ENCODE results near the gene AMPD2.

The AMPD2 gene

DNA sequence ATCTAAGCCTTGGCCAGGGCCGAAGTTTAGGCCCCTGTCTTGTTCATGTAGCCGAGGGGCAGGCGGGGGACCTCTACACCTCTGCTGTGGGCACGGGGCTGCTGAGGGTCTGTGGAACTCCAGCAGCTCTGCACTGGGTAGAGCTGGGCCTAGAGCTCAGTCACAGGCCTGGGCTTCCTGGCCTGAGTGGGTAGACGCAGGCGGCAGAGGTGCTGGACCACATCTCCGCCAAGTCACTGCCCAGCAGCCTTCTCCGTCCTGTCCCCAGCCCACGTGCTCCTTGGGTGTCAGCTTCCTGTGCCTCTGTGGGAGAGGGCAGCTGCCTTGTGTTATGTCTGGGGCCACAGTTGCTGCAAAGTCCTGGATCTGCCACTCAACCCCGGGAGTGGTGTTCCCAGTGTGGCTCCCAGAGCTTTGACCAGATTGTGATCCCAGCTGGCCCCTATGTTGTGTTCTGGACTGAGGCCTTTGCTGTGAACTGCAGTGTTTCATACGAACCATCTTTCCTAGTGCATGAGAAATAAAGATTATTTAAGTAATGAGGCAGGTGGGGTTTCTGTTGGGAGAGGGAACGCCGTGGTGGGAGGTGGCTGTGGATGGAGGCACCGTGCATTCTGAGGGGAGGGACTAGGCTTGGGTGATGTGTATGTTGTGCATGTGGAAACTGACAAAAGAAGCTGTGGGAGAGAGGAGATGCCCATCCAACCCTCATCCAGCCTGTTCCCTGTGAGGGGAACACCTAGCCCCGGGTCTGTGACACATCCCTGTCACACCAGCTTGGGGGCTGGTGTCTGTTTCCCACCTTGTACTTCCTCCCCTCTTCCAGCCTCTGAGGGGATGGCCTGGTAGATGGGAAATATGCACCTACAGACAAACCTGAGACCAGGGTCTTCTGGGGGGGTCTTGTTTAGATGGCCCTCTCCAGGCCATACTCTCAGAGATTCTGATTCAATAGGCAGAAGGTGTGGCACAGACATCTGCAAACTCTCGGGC, 12.2 kb downstream of the AMPD2 start:
- no peak for DNase-seq

DNA sequence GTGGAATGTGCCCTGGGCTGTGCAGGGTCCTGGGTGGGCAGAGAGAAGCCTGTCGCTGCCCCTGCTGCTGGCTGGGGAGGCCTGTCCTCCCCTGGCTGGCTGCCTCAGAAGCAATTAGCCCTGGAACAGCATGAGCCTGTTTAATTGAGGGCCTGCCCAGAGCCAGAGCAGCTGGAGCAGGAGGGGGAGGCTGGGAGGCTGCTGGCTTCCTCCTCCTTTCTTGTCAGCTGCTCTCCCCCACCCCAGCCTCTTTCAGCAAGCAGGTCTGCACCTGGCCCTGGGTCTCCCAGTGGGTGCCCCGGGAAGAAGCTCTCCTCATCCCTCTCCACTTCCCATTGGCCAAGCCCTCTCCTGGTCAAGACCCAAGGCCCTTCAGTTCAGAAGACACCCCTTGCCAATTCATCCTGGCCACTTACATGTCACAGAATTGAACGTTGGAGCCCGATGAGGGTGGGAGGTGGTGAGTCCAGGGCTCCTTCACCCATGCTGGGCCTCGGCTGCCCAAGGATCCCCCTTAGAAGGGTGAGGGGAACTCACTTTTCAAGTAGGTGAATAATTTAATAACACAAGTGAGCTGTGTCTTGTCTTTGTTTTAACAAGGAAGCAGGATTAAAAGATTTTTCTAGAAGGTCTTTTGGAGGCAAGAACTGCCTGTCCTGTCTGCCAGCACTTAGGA, 13.2 kb downstream of the AMPD2 start:
- DNase-seq: peak; percentile 70

DNA sequence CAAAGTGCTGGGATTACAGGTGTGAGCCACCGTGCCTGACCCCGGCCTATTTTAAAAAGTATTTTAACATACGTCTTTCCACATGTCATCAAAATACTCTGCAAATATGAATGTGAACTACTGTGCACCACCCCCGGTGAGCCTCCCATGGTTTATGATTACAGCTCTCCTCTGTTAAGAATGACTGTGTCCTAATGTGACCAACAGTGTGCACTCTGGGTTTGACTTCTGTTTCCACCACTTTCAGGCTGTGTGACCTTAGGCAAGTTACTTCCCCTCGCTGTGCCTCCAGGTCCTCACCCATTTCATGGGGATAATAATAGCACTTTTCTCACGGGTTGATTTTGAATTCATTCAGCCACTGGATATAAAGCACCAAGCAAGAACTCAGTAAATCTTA, 14.7 kb downstream of the AMPD2 start:
- no peak for DNase-seq

DNA sequence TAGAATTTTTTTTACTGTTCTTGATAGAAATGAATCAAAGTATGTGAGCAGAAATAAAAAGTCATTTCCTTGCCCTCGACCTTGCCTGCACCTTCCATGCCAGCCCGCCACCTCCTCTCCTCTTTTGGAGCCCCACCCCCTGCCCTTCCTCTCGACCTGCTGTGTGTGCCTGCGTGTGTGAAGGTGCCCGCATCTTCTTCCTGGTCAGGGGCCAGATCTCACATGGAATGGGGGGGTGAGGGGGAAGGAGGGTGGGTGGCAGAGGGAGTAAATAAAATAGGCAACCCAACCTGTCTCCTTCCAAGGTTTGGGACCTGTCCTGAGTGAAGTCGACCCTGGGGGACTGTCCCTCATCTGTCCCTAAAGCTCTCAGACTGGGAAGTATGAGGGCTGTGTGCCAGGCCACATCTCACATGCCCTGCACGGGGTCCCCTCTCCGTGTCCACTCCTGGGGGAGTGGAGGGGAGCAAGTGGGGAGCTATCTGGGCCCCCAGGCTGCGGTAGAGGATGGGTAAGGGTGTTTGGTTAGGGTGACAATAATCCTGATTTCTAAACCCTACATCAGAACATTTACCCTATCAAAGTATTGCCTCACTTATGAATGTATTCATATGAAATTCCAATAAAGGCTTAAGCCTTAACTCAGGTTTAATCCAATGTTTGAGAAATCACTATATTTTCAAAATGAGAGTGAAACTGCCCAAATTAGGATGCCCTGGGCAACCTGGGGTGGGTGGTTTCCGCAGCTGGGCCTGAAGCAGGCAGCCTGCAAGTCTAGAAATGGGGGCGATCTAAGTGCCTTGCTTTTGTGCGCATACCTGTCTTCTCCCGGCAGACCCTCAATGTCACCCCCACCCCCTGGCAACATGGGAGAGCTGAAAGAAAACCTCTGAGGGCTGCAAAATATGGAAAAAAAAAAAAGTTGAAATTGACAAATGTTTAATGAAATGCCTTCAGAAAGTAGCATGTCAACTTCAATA, 15.4 kb downstream of the AMPD2 start:
- no peak for DNase-seq

DNA sequence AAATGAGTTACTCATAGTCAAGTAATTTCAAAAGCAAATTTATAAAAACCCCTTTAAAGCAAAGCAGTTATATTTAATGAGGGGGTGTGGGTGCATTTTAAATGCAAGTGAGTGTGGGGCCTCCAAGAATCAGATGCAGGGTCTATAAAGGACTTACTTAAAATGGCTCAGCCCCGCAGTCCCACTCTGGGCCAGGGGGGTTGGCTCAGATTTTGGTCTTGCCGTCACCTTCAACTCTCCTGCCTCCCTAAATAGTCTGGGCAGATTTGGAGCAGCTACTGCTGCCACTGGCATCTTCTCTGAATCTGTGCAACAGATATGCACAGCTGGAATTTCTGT, 16.2 kb downstream of the AMPD2 start:
- DNase-seq: no peak

DNA sequence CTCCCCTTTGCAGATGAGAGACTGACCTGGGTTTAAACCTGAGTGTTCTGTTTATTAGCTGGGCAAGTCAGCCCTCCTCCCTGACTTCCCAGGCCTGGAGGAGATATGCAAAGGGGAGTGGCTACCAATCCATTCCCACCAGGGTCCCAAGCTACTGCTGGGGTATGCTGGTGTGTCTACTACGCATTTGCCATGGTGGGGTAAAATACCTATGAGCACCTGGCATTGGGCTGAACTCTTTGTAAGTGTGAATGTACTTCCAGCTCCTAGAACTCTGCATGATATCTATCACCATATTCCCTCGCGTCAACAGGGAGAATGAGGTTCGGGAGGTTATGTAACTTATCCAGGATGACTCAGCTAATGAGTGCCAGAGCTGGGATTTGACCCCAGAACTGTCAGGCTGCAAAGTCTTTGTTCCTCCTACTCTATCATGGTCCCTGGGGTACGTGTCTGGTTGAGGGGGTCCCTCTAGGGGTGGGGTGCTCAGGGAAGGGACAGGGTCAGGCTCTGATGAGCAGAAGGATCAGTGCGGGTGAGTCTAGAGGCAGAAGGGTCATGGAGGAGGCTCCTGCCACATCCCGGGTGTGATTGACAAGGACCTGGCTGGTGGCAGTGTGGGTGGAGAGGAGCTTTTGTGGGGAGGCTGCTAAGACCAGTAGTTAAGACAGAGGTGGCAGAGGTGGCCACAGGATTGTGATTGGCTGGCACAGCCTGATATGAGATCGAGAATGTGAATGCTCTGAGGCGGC, 16.7 kb downstream of the AMPD2 start:
- peak; percentile 60 for DNase-seq

DNA sequence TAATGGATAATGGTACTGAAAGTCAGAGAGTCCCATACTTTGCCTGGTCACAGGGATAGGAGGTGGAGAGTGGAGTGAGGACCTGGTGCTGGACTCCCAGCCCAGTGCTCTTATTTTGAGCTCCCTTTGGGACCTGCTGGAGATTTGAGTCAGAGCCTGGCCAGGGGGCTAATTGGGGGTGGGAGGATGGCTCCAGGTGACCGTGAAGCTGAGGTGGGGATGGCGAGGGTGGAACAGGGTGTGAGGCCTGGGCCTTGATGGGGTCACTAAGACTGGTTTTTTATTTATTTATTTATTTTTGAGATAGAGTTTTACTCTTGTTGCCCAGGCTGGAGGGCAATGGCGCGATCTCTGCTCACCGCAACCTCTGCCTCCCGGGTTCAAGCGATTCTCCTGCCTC, 17.8 kb downstream of the AMPD2 start:
- DNase-seq: no peak

DNA sequence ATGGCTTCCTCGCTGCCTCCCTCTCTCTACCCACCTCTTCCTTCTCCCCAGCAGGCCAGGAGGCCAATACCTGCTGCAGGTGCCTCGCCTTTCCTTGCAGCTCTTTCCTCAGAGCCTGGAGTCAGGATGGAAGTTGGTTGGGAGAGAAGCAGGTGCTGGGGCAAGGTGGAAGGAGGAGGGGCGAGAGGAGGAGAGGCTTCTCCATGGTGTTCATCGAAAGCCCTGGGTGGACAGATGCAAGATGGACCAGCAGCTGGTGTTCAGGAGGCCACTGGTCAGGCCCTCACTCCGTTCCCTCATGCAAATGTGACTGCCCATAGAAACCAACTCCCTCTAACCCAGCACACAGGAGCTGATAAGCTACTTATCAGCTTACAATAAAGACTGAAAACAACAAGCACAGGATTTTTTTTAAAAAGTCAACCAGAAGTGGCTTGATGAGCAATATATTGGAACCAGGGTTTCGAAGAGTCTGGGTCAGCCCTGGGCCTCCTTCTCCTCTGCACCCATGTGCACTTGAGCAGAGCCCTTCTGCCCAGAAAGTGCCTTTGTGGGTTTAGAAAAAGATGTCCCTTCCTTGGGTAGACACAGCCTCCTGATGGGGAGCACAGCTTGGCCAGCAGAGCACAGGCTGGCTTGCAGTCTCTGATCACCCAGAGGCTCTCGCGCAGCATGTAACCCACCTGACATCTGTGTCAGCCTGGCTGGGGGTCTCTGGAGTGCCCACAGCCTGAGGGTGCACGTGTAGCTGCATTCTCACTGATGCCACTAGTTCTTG, 19.6 kb downstream of the AMPD2 start:
- DNase-seq: no peak

DNA sequence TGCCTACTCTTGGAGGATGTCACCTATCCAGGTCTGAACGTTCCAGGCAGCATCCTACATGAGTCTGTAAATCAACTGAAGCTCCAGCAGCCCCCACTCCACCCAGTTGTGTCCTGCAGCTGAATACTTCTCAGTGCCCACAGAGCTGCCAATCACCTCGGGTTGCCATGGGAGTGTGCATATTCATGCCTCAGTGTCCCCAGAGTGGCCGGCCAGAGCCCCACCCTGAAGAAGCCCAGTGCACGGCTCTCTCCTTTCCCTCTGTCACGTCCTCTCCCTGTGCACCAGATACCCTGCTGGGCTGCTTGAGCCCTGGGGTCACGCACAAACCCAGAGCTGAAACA, 20.2 kb downstream of the AMPD2 start:
- DNase-seq: no peak

DNA sequence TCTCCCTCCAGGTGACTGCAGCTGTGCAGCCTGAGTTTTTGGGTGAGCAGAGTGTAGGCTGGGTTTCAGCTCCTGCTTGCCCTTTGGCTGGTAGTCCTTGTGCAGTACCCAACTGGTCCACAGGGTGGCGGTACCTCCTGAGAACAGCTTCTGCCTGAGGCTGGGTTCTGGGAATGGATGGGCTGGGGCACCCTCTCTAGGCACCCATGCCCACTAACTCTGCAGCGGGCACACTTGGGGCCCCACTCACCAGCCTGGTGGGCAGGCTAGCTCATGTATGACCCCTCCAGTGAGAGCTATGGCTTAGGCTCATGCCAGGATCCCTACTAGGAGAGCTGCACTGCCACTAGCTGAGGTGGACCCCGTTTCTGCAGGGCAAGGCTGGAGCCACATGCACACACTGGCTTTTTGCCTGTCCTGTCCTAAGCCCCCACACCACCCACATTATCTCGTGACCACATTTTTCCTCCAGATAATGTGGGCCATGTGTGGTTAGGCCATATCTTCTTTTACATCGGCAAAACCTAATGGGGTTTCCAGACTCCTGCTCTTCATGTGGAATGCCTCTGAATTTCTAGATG, 20.7 kb downstream of the AMPD2 start:
- peak; percentile 58 for DNase-seq

DNA sequence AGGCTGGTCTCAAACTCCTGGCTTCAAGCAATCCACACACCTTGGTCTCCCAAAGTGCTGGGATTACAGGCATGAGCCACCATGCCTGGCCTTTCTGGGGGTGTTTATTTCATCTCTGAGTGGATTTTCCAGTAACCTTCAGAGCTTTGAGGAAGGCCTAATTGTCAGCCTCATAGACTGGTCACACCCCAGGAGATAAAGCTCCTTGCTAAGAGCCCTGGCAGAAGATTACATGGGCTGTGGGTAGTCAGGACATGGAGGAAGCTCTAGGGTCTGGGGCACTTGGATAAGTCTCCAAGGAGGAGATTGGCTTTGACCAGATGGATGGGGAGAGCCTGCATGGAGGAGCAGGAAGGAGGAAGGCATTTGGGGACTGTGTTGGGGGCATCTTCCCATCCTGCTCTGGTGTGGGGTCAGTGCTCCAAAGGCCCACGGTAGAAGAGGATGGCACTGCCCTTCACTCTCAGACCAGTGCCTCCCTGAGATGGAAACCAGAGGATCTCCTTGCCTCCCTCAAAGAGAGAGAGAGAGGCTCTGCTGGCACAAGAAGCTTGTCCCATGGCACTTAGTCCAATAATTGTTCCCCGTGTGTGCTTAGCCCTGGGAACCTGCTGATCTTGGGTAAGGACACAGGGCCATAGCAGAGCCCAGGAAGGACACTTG, 21.6 kb downstream of the AMPD2 start:
- DNase-seq: no peak

DNA sequence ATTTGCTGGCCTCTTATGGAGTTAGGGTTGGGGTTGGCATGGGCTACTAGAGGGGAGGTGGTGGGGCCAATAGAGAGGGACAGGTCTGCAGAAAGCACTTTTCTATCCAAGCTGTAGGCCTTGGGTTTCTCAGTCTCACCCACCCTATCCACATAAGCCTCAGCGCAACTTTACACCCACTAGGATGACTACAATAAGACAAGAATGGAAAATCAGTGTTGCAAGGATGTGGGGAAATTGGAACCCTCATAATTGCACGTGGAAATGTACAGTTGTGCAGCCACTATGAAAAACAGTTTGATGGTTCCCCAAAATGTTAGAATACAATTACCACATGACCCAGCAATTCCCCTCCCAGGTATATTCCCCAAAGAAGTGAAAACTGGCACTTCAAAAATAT, 22.2 kb downstream of the AMPD2 start:
- no peak for DNase-seq

DNA sequence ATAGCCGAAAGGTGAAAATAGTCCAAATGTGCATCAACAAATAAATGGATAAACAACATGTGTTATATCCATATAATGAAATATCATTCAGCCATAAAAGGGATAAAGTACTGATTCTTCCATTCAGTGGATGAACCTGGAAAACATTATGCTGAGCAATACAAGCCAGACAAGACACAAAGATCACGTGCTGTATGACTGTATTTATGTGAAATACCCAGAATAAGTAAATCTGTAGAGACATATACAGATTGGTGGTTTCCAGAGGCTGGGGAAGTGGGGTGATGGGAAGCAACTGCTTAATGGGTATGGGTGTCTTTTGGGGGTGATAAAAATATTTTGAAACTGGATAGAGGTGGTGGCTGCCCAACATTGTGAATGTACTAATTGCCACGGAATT, 23.0 kb downstream of the AMPD2 start:
- DNase-seq: no peak

DNA sequence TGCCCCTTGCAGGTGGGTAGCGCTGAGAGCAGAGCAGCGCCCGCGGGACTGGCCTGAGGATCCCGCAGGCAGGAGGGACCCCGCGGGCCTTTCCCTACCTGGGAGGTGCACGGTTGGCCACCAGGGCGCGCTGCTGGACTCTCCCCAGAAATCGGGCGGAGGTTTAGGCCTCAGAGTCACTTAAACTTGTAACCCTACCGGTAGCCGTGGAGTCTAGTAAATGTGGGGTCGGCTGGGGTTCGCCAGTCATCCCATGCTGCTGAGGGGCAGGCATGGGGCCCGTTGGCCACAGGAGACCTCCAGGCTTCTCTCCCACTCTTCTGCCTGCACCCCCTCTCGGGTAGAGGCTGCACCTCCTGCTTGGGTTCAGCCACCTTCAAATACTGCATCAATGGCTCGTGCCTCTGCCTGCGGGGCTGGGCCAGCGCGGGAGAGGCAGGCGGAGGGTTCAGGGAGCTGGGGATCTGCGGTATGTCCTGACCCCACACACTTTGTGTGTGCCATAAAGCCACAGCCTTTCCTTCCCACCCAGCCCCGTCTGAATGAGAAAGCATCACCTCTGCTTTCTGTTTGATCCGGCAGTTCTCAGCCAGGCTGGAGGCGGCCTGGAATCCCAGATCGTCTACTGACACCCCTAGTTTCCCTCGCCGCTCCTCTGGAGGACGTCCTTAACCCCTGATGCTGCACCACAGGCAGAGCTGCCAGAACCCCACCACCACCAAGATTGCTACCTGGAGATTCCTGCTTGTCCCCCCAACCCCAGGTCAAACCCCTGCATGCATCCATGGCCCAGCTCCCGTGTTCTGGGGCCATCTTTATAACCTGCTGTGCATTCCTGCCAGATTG, 24.0 kb downstream of the AMPD2 start:
- peak; percentile 22 for DNase-seq

DNA sequence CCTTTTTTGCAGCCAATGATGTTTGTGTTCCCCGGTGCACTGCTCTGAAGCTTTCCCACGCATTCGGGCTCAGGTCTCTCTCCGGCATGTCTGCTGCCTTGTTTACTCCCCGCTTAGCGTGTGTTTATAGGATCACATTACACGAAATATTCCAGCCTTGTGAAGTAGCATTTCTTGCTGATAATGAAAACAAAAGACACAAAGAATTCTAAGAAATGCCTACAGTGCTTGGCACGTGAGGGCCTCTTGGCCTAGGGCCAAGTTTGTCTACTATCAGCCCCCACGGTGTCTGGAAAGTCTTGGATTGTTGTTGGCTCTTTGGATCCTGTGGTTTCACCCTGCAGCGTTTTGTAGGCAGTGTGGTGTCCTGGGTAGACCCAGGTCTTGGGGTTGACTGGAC, 25.0 kb downstream of the AMPD2 start:
- DNase-seq: no peak

DNA sequence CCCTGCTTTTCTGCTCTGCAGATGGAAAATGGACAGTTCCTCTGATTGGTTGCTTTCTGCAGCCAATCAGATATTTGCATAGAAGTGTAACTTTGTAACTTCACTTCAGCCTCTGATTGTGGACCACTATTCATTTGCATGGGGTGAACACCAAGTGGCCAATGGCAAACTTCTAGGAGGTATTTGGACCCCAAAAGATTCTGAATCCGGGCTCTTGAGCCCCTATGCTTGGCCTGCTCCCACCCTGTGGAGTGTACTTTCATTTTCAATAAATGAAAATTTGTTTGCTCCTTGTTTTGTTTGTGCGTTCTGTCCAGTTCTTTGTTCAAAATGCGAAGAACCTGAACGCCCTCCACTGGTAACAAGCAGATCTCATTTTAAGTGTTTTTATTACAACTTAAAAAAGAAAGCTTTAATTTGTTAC, 29.9 kb downstream of the AMPD2 start:
- DNase-seq: peak; percentile 56

DNA sequence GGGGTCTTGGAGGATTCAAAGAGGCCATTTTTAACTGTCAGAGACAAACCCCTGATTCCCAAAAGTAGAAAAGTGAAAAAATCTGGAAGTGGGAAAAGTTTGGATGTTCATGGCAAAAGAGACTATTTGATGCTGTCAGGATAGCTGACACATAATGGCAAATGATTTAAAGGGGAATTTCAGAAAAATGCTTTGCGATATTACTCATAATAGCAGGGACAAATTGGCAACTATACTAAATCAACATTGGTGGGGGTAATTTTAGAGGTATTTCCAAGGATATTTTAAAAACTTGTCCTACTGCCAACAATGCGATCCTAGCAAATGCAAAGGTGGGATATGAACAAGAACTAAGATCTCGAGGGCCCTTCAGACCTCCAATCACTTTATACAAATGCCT, 31.0 kb downstream of the AMPD2 start:
- no peak for DNase-seq

DNA sequence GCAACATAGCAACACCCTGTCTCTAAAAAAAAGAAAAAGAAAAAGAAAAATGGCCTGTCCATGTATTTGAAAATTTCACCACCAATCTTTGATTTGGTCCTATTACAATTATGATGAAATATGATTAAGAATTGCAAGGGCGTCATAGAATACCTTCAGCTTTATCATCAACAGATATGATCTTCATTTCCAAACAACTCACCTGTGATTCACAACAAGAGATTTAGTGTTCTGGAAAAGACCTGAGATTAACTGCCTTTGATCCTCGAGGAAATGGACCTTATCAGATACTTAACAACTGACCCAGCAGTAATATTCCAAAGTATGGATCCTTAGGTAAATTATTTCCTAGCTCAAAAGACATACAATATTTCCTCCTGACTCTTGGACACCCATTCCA, 32.8 kb downstream of the AMPD2 start:
- DNase-seq: no peak

DNA sequence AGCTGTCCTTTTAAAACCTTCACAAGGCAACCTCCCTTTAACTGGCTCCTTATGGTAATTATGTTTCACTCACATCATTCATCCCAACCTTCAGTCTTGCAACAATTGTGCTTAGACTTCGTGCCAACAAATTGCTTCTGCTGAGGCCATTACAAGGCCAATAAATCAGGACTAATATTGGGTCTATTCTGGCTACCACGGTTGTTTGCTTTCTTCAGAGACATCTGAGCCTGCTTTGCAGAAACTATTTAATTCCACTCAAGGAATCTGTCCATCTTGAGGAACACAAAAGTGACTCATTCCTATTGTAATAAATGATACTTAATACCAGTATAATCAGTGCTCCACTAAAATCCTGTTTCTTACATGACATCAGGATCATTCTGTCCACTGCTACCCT, 33.7 kb downstream of the AMPD2 start:
- DNase-seq: peak; percentile 84

DNA sequence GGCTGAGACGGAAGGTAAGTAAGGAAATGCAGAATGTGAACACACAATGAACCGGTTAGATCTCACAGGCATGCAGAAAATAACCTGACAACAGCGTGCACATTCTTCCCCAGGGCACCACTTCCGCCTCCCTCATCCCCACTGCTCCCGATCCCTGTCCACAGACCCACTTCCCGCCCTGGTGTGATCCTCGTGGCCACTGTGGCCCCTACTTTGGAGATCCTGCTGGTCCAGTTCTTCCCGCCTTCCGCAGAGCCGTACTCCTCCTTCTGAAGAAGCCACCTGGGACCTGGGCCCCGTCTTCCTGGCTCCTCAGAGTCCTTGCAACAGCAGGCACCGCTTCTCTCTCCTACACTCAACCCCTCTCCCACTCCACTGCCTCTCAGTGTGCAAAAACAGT, 34.9 kb downstream of the AMPD2 start:
- no peak for DNase-seq

Data from NCI-H2227 treated with DMSO at 0.1 percent for 48 hours (cell line).